GM12874 (cell line): ENCODE measurements around the gene LARGE1.

Experiments
- TF ChIP-seq, protein P1 (sequence below): IDR thresholded peaks from 2 replicates; pipeline ENCODE4 v1.5.1; 2011; ENCODE audit warnings: low read depth, mild to moderate bottlenecking, control low read depth, low read length, moderate library complexity; ENCODE audit not compliant: insufficient read depth

LARGE1 gene

DNA sequence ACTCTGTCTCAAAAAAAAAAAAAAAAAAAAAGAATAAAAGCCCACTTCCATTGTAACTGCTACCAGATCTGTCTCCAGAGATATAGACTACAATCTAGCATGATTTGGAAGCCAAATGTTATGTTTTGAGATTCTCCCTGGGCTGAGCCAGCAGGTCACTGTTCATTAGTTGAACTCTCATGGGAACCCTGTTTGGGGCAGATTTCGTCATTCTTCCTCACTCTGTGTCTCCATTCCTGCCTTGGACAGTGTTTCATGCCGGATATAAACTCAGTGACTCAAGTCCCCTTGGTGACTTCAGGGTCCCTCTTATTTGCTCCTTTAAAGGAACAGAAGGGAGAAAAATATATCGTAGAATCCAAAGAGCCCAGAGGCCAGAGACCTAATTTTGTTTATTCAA, 378.1 kb downstream of the LARGE1 start:
- TF ChIP-seq, protein P1, sequence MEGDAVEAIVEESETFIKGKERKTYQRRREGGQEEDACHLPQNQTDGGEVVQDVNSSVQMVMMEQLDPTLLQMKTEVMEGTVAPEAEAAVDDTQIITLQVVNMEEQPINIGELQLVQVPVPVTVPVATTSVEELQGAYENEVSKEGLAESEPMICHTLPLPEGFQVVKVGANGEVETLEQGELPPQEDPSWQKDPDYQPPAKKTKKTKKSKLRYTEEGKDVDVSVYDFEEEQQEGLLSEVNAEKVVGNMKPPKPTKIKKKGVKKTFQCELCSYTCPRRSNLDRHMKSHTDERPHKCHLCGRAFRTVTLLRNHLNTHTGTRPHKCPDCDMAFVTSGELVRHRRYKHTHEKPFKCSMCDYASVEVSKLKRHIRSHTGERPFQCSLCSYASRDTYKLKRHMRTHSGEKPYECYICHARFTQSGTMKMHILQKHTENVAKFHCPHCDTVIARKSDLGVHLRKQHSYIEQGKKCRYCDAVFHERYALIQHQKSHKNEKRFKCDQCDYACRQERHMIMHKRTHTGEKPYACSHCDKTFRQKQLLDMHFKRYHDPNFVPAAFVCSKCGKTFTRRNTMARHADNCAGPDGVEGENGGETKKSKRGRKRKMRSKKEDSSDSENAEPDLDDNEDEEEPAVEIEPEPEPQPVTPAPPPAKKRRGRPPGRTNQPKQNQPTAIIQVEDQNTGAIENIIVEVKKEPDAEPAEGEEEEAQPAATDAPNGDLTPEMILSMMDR: no peak

DNA sequence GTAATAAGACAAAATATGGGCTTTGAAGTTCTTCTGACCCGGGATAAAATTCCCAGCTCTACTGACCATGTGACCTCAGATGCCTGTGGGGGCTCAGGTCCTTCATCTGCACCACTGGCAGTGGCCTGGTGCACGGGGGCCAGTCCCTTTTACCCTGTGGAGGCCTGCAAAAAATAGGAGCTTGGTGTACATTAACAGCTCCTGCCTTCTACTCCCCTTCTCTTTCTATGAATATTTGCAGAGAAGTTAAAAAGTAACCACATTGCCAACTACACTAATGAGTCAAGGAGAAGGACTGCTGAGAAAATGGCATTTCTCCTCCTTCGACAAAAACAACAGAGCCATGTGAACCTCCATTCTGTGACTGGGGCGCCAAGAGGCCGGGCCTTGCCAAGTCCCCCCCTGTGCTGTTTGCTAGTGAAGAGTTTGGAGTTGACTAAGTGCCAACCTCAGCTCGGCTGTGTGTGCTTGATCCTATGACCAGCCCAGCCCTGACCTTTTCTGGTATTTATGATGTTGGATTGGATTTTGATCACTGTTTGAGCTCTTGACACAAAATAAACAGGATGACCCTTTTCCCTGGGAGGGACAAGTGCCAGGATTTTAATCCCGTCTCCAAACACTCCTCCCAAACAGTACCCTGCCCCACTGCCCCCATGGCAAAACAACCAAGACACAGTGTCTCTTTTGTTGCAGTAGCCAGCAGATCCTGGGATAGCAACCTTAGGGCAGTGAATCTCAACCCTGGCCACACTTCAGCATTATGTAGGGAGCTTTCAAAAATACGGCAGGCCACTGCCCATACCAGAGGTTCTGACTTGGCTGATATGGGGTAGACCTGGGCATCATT, 380.1 kb downstream of the LARGE1 start:
- TF ChIP-seq, protein P1: no peak

DNA sequence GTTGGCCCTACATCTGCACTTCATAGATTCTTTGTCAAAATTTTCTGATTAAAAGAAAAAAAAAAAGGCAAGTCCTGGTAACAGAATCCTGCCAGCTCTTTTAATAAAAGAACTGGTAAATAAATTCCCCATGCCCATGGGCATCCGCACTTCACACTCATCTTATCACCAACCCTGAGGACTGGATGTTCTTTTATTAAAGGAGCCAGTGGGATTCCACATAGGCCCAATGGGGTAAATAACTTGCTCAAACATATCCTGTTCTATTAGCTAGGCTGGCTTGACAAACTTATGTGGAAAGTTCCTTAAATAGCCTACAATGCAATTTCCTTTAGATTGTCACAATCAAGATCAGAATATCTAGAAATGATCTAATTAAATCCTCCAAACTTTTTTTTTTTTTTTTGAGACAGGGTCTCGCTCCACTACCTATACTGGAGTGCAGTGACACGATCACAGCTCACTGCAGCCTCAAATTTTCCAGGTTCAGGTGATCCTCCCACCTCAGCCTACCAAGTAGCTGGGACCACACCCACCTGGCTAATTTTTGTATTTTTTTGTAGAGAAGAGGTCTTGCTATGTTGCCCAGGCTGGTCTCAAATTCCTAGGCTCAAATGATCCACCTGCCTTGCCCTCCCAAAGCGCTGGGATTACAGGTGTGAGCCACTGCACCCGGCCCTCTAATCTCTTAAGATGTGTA, 380.9 kb downstream of the LARGE1 start:
- TF ChIP-seq, protein P1: no peak

DNA sequence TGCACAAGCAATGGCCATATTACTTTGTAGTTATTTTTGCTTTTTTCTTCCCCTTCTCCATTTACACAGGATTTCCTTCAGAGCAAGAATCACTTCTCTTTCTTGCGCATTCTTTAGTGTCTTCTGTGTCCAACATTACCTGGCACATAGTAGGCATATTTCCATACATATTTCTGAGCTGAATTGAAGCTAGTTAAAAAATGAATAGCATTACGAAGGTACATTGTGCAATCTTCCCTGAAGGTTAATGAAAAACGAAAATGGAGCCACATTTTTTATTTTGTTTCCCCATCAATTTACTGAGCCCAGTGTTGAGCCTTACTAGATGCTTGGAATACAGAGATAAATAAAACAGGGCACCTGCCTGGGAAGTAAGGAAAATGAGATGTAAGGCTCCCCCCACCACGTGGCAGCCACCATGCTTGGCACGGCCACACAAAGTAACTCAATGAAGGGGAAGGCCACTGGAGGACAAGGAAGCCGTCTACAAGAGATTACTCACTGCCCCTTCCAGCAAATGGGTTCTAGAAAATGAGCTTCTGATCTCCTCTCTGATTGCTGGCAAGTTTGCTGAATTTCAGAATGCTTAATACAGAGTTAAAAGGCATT, 381.9 kb downstream of the LARGE1 start:
- TF ChIP-seq, protein P1: no peak

DNA sequence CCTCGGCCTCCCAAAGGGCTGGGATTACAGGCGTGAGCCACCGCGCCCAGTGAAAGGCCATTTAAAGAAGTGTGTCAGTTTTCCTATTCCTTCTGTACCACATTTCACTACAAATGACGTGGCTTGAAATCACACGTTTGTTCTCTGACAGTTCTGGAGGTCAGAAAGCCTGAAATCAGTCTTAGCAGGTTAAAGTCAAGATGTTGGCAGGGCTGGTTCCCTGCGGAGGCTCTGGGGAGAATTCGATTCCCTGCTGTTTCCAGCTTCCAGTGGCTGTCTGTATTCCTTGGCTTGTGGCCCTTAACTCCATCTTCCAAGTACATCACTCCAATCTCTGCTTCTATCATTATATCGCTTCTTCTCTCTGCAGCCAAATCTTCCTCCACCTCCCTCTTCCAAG, 383.2 kb downstream of the LARGE1 start:
- TF ChIP-seq, protein P1: no peak

DNA sequence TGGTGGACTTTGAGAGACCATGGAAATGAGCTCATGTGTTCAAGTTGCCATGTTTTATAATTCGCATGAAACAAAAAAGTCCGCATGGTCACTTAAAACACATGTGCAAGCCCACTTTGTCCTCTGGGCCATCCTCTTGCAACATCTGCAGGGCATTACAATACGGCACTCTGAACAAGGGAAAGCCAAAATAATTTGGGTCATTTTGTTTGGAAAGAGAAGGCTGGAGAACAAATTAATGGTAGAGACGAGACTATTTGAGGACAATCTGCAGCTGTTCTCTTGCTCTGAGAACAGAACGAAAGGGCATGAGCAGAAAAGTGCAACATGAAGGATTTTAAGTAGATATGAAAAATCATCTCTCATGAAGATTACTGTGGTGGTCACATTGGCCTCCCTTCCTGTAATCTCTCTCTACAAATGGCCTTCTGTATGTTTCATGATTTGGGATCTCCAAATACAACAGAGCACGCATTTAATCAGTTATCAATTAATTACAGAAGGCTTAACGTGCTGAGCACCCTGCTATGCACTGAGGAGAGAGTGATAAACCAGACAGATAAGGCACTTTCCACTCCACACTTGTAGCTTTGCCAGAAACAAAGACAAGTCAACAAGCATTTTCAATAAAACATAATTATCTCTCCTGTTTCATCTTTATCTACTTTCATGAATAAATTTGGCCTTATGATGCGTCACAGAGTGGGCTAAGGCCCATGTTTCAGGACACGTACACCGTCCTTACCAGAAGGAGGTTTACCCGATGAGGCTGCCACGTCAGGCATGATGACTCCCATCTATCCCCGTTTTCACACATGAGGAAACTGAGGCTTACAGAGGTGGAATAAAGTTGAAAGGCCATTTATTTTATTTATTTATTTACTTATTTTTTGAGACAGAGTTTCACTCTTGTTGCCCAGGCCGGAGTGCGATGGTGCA, 384.1 kb downstream of the LARGE1 start:
- TF ChIP-seq, protein P1: no peak
